GM12872 (cell line): Measurements from ENCODE around the gene RRBP1.

Experiments used
- CTCF ChIP-seq: IDR thresholded peaks from 3 replicates; pipeline ENCODE4 v1.5.1; 2011; ENCODE audit warnings: low read depth, mild to moderate bottlenecking, low read length, moderate library complexity; ENCODE audit not compliant: insufficient read depth

Gene RRBP1

DNA sequence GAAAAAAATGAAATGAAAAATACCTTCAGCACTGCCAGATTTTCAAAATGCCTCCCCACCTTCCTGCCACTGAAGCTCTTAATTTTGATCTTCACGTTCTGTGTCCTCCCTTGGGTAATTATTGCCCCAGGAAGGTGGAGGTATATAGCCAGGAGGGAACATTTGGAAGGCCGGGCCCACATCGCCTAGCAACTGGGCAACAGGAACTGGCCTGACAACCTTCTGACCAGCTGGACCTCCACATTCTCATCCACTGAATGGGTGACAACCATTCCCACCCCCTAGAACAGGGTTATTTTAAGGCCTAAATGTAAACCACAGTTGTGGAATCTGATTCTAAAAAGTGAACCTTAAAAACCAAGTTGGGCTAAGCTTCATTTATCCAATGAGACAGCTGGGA, 3.2 kb downstream of the RRBP1 start:
- no peak for TF ChIP-seq CTCF

DNA sequence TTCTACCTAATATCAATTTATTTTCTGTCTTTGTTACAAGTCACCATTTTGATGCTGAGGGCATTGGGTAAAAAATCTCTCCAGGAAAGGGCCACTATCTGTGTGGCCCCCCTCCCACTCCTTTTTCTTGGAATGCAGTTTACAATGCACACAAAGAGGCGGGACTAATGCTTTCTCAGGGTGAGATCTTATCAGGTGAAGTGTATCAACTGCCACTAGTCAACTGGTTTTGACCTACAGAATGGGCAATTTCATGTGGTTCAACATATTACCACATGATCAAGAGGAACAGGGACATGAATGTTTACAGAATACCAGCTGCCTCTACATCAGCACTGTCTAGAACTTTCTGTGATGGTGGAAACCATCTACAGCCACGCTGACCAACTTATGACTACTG, 3.7 kb downstream of the RRBP1 start:
- TF ChIP-seq CTCF: no peak

DNA sequence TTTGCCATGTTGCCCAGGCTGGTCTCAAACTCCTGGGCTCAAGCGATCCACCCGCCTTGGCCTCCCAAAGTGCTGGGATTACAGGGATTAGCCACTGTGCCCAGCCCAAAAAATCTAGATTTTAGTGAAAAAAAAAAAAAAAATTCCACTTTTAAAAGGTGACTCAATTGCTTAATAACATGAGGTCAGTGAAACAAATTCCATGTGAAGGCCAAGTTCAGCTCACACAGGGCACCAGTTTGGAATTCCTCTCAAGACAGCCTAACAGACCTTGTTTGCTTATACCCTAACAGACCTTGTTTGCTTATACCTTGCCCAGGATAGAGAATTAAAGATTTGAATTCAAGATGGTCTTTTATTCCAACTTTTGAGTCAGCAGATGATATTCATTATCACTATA, 5.1 kb downstream of the RRBP1 start:
- no peak for TF ChIP-seq CTCF

- no peak for TF ChIP-seq CTCF
These were observed 5.7 kb downstream of the RRBP1 start for GRCh38 chr20:17676378-17676759.

DNA sequence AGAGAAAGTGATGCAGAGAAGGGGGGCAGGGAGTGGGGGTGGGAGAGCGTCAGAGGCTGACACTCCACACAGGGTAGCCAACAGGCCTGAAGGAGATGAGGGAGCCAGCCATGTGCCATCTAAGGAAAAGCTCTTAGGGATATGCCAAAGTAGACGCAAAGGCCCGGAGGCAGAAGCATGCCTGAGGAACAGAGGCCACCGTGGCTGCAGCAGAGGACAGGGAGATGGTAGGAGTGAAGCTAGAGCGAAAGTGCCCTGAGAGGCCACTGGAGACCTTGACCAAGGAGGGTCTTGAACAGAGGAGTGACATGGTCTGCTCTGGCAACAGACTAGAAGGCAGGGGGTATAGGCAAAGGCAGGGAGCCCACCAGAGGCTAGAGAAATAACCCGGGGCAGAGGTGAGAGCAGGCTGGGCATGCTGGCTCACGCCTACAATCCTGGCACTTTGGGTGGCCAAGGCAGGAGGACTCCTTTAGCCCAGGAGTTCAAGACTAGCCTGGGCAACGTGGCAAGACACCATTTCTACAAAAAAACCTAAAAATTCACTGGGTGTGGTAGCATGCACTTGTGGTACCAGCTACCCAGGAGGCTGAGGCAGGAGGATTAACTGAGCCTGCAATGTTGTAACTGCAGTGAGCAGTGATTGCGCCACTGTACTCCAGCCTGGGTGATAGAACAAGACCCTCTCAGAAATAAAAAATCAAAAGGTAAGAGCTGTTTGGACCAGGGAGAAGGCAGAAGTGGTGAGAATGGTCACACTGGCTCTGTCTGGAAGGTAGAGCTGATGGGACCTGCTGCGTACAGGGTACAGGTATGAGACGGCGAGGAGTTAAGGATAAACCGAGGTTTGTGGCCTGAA, 6.3 kb downstream of the RRBP1 start:
- no peak for TF ChIP-seq CTCF

DNA sequence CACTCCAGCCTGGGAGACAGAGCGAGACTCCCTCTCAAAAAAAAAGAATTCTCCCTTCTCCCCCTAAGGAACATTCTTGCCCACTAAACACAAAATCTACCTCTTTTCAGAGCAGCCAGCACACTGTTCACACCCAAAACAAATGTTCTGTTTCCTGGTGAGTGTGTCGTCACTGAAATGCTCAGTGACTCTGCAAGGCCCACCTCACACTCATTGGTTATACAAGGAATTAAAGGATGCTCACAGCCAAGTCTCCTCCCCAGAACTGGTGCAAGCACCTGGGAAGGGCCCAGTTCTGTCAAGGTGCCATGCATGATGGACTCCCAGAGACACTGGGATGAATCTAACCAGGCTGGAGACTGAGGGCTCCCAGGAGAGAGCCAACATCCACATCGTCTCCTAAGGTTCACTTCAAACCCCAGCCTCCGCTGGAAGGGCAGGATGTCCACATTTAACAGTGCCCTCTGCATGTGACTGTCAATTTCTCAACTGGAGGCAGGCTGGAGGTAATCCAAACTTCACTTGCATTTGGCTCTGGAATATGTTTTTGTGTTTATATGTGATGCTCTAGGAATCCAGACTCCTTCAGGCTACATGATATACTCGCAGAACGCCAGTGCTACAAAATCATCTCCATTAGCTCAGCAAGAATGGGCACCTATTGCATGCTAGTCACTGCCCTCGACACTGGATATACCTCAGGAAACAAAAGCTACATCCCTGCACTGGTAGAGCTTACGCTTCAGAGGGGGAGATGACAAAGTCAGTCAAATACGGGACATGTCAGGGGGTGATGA, 7.1 kb downstream of the RRBP1 start:
- TF ChIP-seq CTCF: no peak

DNA sequence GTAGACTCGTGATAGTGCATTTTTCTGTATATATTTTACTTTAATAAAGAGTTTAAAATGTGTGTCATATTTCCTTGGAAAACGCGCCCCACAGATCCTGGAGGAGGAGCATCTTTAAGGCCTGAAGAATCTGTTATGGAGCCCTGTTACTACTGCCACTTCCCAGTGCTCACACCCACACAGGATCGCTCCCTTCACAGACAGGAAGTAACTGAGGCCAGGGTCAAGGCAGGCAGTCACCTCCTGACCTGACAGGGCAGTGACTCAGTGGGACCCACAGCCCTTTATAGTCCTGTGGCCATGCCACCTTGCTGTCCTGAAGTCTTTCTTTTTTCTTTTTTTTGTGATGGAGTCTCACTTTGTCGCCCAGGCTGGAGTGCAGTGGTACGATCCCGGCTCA, 9.0 kb downstream of the RRBP1 start:
- TF ChIP-seq CTCF: no peak
